Thyroid gland (tissue), 4 donors: ENCODE results near the gene KDELR3. TPM values are rescaled to one million over a fixed set of nuclear protein-coding genes. Genes with fewer than 3 reads are reported as not detected.

Experiments used
- DNase-seq, 2 donors: peaks; one replicate each; pipeline ENCODE4 v3.0.0-alpha.2; 2019
- H3K27ac ChIP-seq, 3 donors: fragments of 200-600 bp; sonication (generic); 1 replicate in 2 of 3; 2 replicates in 1 of 3; pipeline ENCODE4 v1.5.1; 2016 to 2019; ENCODE audit warnings: mild to moderate bottlenecking in 1 of 3, moderate library complexity in 1 of 3
- H3K27me3 ChIP-seq: fragments of 200-600 bp; sonication (generic); one replicate; pipeline ENCODE4 v1.5.1; 2019
- H3K36me3 ChIP-seq, 2 donors: fragments of 200-600 bp; sonication (generic); one replicate each; pipeline ENCODE4 v1.5.1; 2016 to 2019
- H3K4me1 ChIP-seq, 2 donors: fragments of 200-600 bp; sonication (generic); one replicate each; pipeline ENCODE4 v1.5.1; 2017 to 2019
- H3K4me3 ChIP-seq, 3 donors: fragments of 200-600 bp; sonication (generic); replicated peaks in 1 of 3; 1 replicate in 2 of 3; 2 replicates in 1 of 3; pipeline ENCODE4 v1.5.1; 2016; ENCODE audit warnings: mild to moderate bottlenecking in 1 of 3
- H3K9me3 ChIP-seq: fragments of 200-600 bp; sonication (generic); one replicate; pipeline ENCODE4 v1.5.1; 2017
- POLR2A ChIP-seq, 2 donors: fragments of 450-650 bp; IDR thresholded peaks; one replicate each; pipeline ENCODE4 v1.6.1; 2017; ENCODE audit warnings: antibody characterized with exemption in 2 of 2, mild to moderate bottlenecking in 2 of 2, moderate library complexity in 1 of 2
- WGBS, 2 donors: methylation state at CpG; one replicate each; pipeline ENCODE4 v1.1.5; 2017; 5-methylcytosine and 5-hydroxymethylcytosine counted together
- intact Hi-C: fragments of 100-400 bp; cut with DNase I; formaldehyde crosslinking; loops from one replicate; pipeline ENCODE4 v1.15.1; 2023
- total RNA-seq, 4 donors: library from RNA; depleted of rRNA; stranded (reverse); fragments of >200 nt; gene quantifications; one replicate each; pipeline ENCODE4 v1.2.3, GENCODE V29; 2016
- TF ChIP-seq, protein P1 (sequence below), 6 experiments: fragments of 200-600 bp in 3 of 6; fragments of 450-650 bp in 3 of 6; sonication (generic) in 3 of 6; IDR thresholded peaks; one replicate each; pipeline ENCODE4 v1.5.1; 2016 to 2019; ENCODE audit warnings: antibody characterized with exemption in 6 of 6, mild to moderate bottlenecking in 2 of 6, inconsistent platforms in 1 of 6, moderate library complexity in 1 of 6

KDELR3 gene
- total RNA-seq, 4 donors from 2014 or later: 7.5 to 14.4 (median 11.8) TPM

DNA sequence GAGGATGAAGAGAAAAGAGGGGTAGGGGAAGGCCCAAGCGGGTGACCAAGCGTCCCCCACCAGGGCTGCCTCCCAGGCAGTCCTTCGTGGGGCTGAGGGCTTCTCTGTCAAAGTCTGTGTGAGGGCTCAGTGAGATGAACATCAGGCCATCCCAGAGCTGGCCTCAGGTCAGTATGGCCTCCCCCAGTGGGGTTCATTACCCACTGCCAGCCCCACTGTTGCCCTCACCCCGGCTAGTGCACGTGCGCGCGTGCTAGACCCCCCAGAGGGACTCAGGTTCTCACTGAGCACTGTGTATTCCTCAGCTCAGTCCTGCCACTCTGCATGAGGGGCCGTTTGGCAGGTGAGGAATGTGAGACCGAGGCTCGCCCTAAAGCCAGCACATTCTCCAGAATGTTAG is 3.3 kb downstream of the KDELR3 start:
- H3K36me3 ChIP-seq: no peaks in the 10 kb centered on the region
- peaks cover 0 to 16% of the 10 kb centered on the region in 2 donors for H3K4me1 ChIP-seq
- H3K27ac ChIP-seq: no peak overlapping the region
- TF ChIP-seq, protein P1, sequence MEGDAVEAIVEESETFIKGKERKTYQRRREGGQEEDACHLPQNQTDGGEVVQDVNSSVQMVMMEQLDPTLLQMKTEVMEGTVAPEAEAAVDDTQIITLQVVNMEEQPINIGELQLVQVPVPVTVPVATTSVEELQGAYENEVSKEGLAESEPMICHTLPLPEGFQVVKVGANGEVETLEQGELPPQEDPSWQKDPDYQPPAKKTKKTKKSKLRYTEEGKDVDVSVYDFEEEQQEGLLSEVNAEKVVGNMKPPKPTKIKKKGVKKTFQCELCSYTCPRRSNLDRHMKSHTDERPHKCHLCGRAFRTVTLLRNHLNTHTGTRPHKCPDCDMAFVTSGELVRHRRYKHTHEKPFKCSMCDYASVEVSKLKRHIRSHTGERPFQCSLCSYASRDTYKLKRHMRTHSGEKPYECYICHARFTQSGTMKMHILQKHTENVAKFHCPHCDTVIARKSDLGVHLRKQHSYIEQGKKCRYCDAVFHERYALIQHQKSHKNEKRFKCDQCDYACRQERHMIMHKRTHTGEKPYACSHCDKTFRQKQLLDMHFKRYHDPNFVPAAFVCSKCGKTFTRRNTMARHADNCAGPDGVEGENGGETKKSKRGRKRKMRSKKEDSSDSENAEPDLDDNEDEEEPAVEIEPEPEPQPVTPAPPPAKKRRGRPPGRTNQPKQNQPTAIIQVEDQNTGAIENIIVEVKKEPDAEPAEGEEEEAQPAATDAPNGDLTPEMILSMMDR (IDR thresholded peaks at IDR 0.05): no peak
- no peak for TF ChIP-seq POLR2A (IDR thresholded peaks at IDR 0.05)
- H3K27me3 ChIP-seq: no peaks in the 10 kb centered on the region
- no peaks in the 10 kb centered on the region for H3K9me3 ChIP-seq
- no peak overlapping the region for H3K4me3 ChIP-seq
- intact Hi-C loops: no loop called here
- no peak for DNase-seq
- 84 to 88% methylated on average over 9 to 11 of the region's 11 CpGs for WGBS, 2 donors

DNA sequence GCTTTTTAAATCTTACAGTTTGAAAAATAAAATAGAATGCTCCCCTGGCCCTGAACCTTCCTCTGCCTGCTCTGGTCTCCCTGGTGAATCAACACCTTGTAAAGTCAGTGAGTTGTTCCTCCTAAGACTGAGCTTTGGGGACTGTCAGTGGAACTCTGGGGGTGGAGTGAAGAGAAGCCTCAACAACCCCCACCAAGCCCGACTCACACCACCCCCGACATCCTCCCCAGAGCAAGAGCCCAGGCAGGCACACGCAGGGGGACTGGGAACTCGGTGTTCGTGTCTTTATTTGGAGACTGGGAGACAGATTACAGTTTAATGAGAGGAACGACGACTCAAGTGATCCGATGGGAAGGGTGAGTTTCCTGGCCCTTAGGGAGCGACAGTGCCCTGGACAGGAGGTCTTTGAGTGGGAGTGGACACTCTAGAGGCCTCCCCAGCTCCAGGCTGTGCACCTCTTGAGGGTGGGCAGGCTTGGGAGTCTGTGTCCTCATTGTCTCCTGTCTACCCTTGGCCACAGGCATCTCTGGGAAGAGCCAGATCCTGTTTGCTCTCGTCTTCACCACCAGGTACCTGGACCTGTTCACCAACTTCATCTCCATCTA is 6.2 kb downstream of the KDELR3 start:
- no peak for DNase-seq
- Histone ChIP-seq H3K4me1 (no peaks in the 10 kb centered on the region), H3K9me3 (no peaks in the 10 kb centered on the region), H3K27me3 (no peaks in the 10 kb centered on the region), H3K27ac (no peak overlapping the region), H3K36me3 (no peaks in the 10 kb centered on the region), H3K4me3 (no peak overlapping the region)
- no peak for TF ChIP-seq POLR2A (IDR thresholded peaks at IDR 0.05)
- TF ChIP-seq, protein P1 (IDR thresholded peaks at IDR 0.05): no peak
- 60 to 70% methylated on average over 7 to 10 of the region's 10 CpGs for WGBS, 2 donors
- intact Hi-C loops: no loop called here

DNA sequence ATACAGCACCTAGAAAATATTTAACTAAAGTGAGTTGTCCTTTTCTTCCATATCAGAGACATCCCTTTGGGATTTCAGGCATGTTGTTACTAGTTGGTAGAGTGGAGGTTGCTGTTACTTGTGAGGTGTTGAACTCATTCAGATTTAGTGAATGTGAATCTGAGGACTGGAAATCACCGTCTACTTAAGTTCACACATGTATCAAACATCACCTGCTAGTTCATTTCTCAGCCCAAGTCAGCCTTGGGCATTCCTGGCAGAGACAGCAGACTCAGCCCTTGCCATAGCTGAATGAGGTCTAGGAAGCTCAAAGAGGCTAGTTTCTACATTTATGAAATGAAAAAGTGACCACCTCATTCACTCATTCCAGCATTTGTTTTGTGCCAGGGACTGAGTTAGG is 9.7 kb downstream of the KDELR3 start:
- 88 to 100% methylated on average over 1 of the region's 1 CpG for WGBS, 2 donors
- no peaks in the 10 kb centered on the region for H3K9me3 ChIP-seq
- no peak overlapping the region for H3K27ac ChIP-seq
- no peaks in the 10 kb centered on the region for H3K27me3 ChIP-seq
- H3K4me1 ChIP-seq: peaks cover 5 to 8% of the 10 kb centered on the region in 2 donors
- intact Hi-C loops: no loop called here
- no peak for DNase-seq
- peaks cover 12 to 16% of the 10 kb centered on the region in 2 donors for H3K36me3 ChIP-seq
- no peak overlapping the region for H3K4me3 ChIP-seq
- TF ChIP-seq, protein P1 (IDR thresholded peaks at IDR 0.05): no peak
- no peak for TF ChIP-seq POLR2A (IDR thresholded peaks at IDR 0.05)

DNA sequence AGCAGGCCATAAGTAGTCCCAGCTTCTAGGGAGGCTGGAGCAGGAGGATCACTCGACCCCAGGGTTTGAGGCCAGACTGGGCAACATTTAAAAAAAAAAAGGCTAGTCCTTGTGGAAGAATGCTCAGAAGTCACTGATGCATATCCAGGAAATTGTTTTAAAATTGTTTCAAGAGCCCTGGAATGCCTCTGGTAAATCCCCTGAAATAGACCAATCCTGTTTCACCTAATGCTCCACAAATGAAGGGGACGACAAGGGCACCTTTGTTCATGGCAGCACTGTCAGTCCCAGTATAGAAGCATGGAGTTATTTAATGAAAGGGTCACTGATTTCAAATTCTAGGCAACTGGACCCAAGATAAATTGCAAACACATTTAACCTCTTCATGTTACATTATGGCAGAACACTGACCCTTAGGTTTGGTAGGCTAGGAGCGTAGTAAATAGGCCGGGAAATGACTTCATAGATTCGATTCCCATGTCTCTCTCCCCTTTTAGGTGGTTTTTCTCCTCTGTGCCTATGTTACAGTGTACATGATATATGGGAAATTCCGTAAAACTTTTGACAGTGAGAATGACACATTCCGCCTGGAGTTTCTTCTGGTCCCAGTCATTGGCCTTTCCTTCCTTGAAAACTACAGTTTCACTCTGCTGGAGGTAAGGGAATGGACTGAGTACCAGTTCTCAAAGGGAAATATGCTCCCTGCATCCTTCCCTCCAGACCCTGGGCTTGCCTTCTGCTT is 11.4 kb downstream of the KDELR3 start:
- peaks cover 29 to 33% of the 10 kb centered on the region in 2 donors for H3K36me3 ChIP-seq

More for the DNA sequence above, 11.4 kb downstream of the KDELR3 start:
- intact Hi-C loops: no loop called here
- DNase-seq: no peak
- Histone ChIP-seq H3K27ac (peak overlapping the region in 1 of 3 donors; percentile 5), H3K27me3 (no peaks in the 10 kb centered on the region), H3K9me3 (no peaks in the 10 kb centered on the region), H3K4me1 (peaks cover 5 to 8% of the 10 kb centered on the region in 2 donors), H3K4me3 (no peak overlapping the region)
- TF ChIP-seq, protein P1 (IDR thresholded peaks at IDR 0.05): no peak
- TF ChIP-seq POLR2A (IDR thresholded peaks at IDR 0.05): no peak
- 70% methylated on average over 7 of the region's 7 CpGs for WGBS, 2 donors
